ENCODE results near the gene SSTR3.
"Not testable (repeated sequence)": the region's sequence is repeated elsewhere in the genome, so short reads cannot be mapped to it uniquely, and the experiment has no call there.

The SSTR3 gene

GRCh38 chr22:37243402-37244113 is 31.3 kb upstream of the SSTR3 start:
- FAIRE-seq (no peak), DNase-seq (ENCODE audit: insufficient read length, low spot score) (no peak)

GRCh38 chr22:37242395-37242918 is 30.2 kb upstream of the SSTR3 start:
- DNase-seq (ENCODE audit: insufficient read length, low spot score) (no peak), FAIRE-seq (no peak)

- FAIRE-seq (no peak), DNase-seq (ENCODE audit: insufficient read length, low spot score) (no peak)
Observed at GRCh38 chr22:37241351-37242142, 29.3 kb upstream of the SSTR3 start.

GRCh38 chr22:37240941-37241320 is 28.7 kb upstream of the SSTR3 start:
- no peak for DNase-seq (ENCODE audit: insufficient read length, low spot score)
- no peak for FAIRE-seq

- no peak for DNase-seq (ENCODE audit: insufficient read length, low spot score)
- FAIRE-seq: no peak
Observed at GRCh38 chr22:37240240-37240940, 28.1 kb upstream of the SSTR3 start.

- FAIRE-seq (no peak), DNase-seq (ENCODE audit: insufficient read length, low spot score) (no peak)
Observed at GRCh38 chr22:37239336-37240239, 27.3 kb upstream of the SSTR3 start.

- no peak for FAIRE-seq
Observed at GRCh38 chr22:37237371-37238268, 25.3 kb upstream of the SSTR3 start.

GRCh38 chr22:37235897-37236607 is 23.8 kb upstream of the SSTR3 start:
- DNase-seq (ENCODE audit: insufficient read length, low spot score) (no peak), FAIRE-seq (no peak)

More at GRCh38 chr22:37237371-37238268, 25.3 kb upstream of the SSTR3 start:
- DNase-seq (ENCODE audit: insufficient read length, low spot score): no peak

- no peak for FAIRE-seq
Observed at GRCh38 chr22:37234736-37235711, 22.7 kb upstream of the SSTR3 start.

GRCh38 chr22:37233751-37234631 is 21.7 kb upstream of the SSTR3 start:
- DNase-seq (ENCODE audit: insufficient read length, low spot score): no peak
- no peak for FAIRE-seq

More at GRCh38 chr22:37234736-37235711, 22.7 kb upstream of the SSTR3 start:
- DNase-seq (ENCODE audit: insufficient read length, low spot score): no peak

GRCh38 chr22:37233371-37233750 is 21.1 kb upstream of the SSTR3 start:
- DNase-seq (ENCODE audit: insufficient read length, low spot score); FAIRE-seq: not testable (repeated sequence)

- DNase-seq (ENCODE audit: insufficient read length, low spot score) (no peak), FAIRE-seq (no peak)
Observed at GRCh38 chr22:37232140-37232998, 20.1 kb upstream of the SSTR3 start.

- no peak for FAIRE-seq
- no peak for DNase-seq (ENCODE audit: insufficient read length, low spot score)
Observed at GRCh38 chr22:37231406-37232139, 19.3 kb upstream of the SSTR3 start.

GRCh38 chr22:37230673-37231405 is 18.6 kb upstream of the SSTR3 start:
- no peak for FAIRE-seq
- DNase-seq (ENCODE audit: insufficient read length, low spot score): no peak
